A549 (cell line): ENCODE data around the gene MYOG. TPM values are rescaled to one million over a fixed set of nuclear protein-coding genes. Genes with fewer than 3 reads are reported as not detected.

Source experiments
- ATAC-seq, 2 experiments: fragments of 200-7000 bp in 1 of 2; fragments of >200 bp in 1 of 2; cut with Nextera tagmentation in 1 of 2; cut with Tn5 transposase in 1 of 2; 3 replicates each; pipeline versions ENCODE4 v1.8.0 to v1.9.1; 2018 to 2020; ENCODE audit warnings: mild to moderate bottlenecking in 1 of 2, moderate library complexity in 1 of 2
- CTCF ChIA-PET: fragments of 300-600 bp; sonication (Branson Sonifier 250); formaldehyde crosslinking; extraction: SDS; loops from one replicate; lab custom pipeline; 2021; ENCODE audit warnings: antibody characterized with exemption, inconsistent platforms; lab: Yijun Ruan, JAX
- POLR2A ChIA-PET: fragments of 350-600 bp; formaldehyde crosslinking; extraction: SDS; loops from one replicate; lab custom pipeline; 2021; ENCODE audit warnings: antibody characterized with exemption, inconsistent platforms; lab: Yijun Ruan, JAX
- DNase-seq, 2 experiments: peaks; one replicate each; pipeline versions ENCODE4 v3.0.0 to v3.0.0-alpha.2; 2011 to 2016; ENCODE audit warnings: low read depth in 1 of 2, low spot score in 1 of 2
- FAIRE-seq: peaks from 2 replicates; lab custom pipeline; 2011; peaks lifted over from hg19 to GRCh38; lab: Jason Lieb, UNC
- H3K27ac ChIP-seq, 2 experiments: fragments of >200 bp; sonication (Bioruptor Twin); formaldehyde crosslinking; 3 replicates each; pipeline ENCODE4 v1.5.1; 2016 to 2017
- H3K4me1 ChIP-seq: fragments of >200 bp; sonication (Bioruptor Twin); formaldehyde crosslinking; 3 replicates; pipeline ENCODE4 v1.6.1; 2016
- H3K4me2 ChIP-seq: fragments of >200 bp; sonication (Bioruptor Twin); formaldehyde crosslinking; 3 replicates; pipeline ENCODE4 v1.6.1; 2016
- H3K4me3 ChIP-seq: fragments of >200 bp; sonication (Bioruptor Twin); formaldehyde crosslinking; 3 replicates; pipeline ENCODE4 v1.5.1; 2016
- H3K9me3 ChIP-seq: fragments of >200 bp; sonication (Bioruptor Twin); formaldehyde crosslinking; 3 replicates; pipeline ENCODE4 v1.6.1; 2016
- BHLHE40 ChIP-seq: IDR thresholded peaks from 2 replicates; pipeline ENCODE4 v1.6.1; 2012; ENCODE audit warnings: low read depth, low read length, inconsistent platforms
- CBX2 ChIP-seq: fragments of 200-600 bp; sonication (generic); IDR thresholded peaks from 2 replicates; pipeline ENCODE4 v1.6.1; 2016; ENCODE audit warnings: low read depth, mild to moderate bottlenecking, borderline replicate concordance
- CBX8 ChIP-seq: fragments of 200-600 bp; sonication (generic); IDR thresholded peaks from 2 replicates; pipeline ENCODE4 v1.6.1; 2016
- CHD2 ChIP-seq: fragments of 150-350 bp; IDR thresholded peaks from 2 replicates; pipeline ENCODE4 v1.6.1; 2014; ENCODE audit warnings: low read length; ENCODE audit not compliant: partially characterized antibody
- ESRRA ChIP-seq: fragments of 150-350 bp; IDR thresholded peaks from 2 replicates; pipeline ENCODE4 v1.6.1; 2014; ENCODE audit warnings: mild to moderate bottlenecking, low read length, borderline replicate concordance
- FOXS1 ChIP-seq: fragments of 250-450 bp; sonication (Bioruptor Pico); IDR thresholded peaks from 2 replicates; pipeline ENCODE4 v1.5.0; 2020; ENCODE audit warnings: mild to moderate bottlenecking, moderate library complexity
- HEYL ChIP-seq: fragments of 250-450 bp; sonication (Bioruptor Pico); IDR thresholded peaks from 2 replicates; pipeline ENCODE4 v1.8.0; 2021; ENCODE audit warnings: mild to moderate bottlenecking, moderate library complexity
- HOXB13 ChIP-seq: fragments of 250-450 bp; sonication (Bioruptor Pico); IDR thresholded peaks from 2 replicates; pipeline ENCODE4 v1.5.0; 2020; ENCODE audit warnings: low read depth, mild to moderate bottlenecking, moderate library complexity
- HOXB5 ChIP-seq: fragments of 250-450 bp; sonication (Bioruptor Pico); IDR thresholded peaks from 2 replicates; pipeline ENCODE4 v1.5.0; 2020; ENCODE audit warnings: mild to moderate bottlenecking, moderate library complexity
- JUN ChIP-seq, 2 experiments: fragments of >200 bp; sonication (Bioruptor Twin); formaldehyde crosslinking; IDR thresholded peaks; 2 replicates in 1 of 2; 3 replicates in 1 of 2; pipeline ENCODE4 v1.6.1; 2016 to 2017
- KDM5A ChIP-seq: fragments of 200-600 bp; sonication (generic); IDR thresholded peaks from 2 replicates; pipeline ENCODE4 v1.6.1; 2016; ENCODE audit warnings: antibody characterized with exemption, mild to moderate bottlenecking
- MAZ ChIP-seq: fragments of 150-350 bp; IDR thresholded peaks from 2 replicates; pipeline ENCODE4 v1.6.1; 2014; ENCODE audit warnings: antibody characterized with exemption, low read depth, low read length, borderline replicate concordance
- NFE2L2 ChIP-seq: fragments of 150-350 bp; conservative IDR thresholded peaks from 2 replicates; pipeline ENCODE4 v1.6.1; 2014; ENCODE audit warnings: low read length
- PHF8 ChIP-seq: fragments of 200-600 bp; sonication (generic); IDR thresholded peaks from 2 replicates; pipeline ENCODE4 v1.6.1; 2016; ENCODE audit warnings: low read depth, mild to moderate bottlenecking, antibody characterized with exemption, moderate library complexity, borderline replicate concordance
- POLR2AphosphoS2 ChIP-seq: conservative IDR thresholded peaks from 2 replicates; pipeline ENCODE4 v1.6.1; 2012; ENCODE audit warnings: low read length, improper control_type of control experiment, inconsistent platforms
- RCOR1 ChIP-seq: fragments of 150-350 bp; IDR thresholded peaks from 2 replicates; pipeline ENCODE4 v1.6.1; 2014; ENCODE audit warnings: antibody characterized with exemption, low read length, low read depth
- SMC3 ChIP-seq: fragments of >200 bp; sonication (Bioruptor Twin); formaldehyde crosslinking; IDR thresholded peaks from 3 replicates; pipeline ENCODE4 v1.6.1; 2018; ENCODE audit warnings: inconsistent platforms
- TFCP2L1 ChIP-seq: fragments of 250-450 bp; sonication (Bioruptor Pico); IDR thresholded peaks from 2 replicates; pipeline ENCODE4 v1.5.0; 2021; ENCODE audit warnings: mild to moderate bottlenecking
- ZFP36 ChIP-seq: fragments of 450-650 bp; IDR thresholded peaks from 2 replicates; pipeline ENCODE4 v1.6.1; 2014; ENCODE audit warnings: borderline replicate concordance; ENCODE audit not compliant: partially characterized antibody
- WGBS: methylation state at CpG from one replicate; pipeline ENCODE4 v1.1.6; 2017; ENCODE audit errors: missing lambda C conversion rate; 5-methylcytosine and 5-hydroxymethylcytosine counted together
- polyA plus RNA-seq, 4 experiments: library from polyadenylated mRNA; depleted of rRNA in 3 of 4; stranded (reverse); fragments of >200 nt; fragmentation: RNase III in 1 of 4; extraction: RNeasy Plus Mini Kit Qiagen cat#74134 plus additional on column Dnase treatment in 1 of 4; gene quantifications; 2 replicates in 3 of 4; 3 replicates in 1 of 4; pipeline ENCODE4 v1.2.3, GENCODE V29; 2011 to 2017
- TF ChIP-seq, protein P1 (sequence below): fragments of >200 bp; sonication (Bioruptor Twin); formaldehyde crosslinking; IDR thresholded peaks from 2 replicates; pipeline ENCODE4 v1.6.1; 2016
- TF ChIP-seq, protein P2 (sequence below): IDR thresholded peaks from 2 replicates; pipeline ENCODE4 v1.6.1; 2012
- TF ChIP-seq, protein P3 (sequence below): IDR thresholded peaks from 2 replicates; pipeline ENCODE4 v1.6.1; 2012; ENCODE audit warnings: low read depth, borderline replicate concordance
- TF ChIP-seq, protein P4 (sequence below): fragments of 250-450 bp; sonication (Bioruptor Pico); IDR thresholded peaks from 2 replicates; pipeline ENCODE4 v1.5.0; 2021; ENCODE audit warnings: mild to moderate bottlenecking, moderate library complexity, borderline replicate concordance
- TF ChIP-seq, protein P5 (sequence below): IDR thresholded peaks from 2 replicates; pipeline ENCODE4 v1.6.1; 2012
- TF ChIP-seq, protein P6 (sequence below): fragments of 200-600 bp; sonication (generic); IDR thresholded peaks from 2 replicates; pipeline ENCODE4 v1.6.1; 2016; ENCODE audit warnings: antibody characterized with exemption, mild to moderate bottlenecking, moderate library complexity

Gene MYOG
- polyA plus RNA-seq, 2 of the 4 experiments (the other 2 are of a cell fraction): not detected

DNA sequence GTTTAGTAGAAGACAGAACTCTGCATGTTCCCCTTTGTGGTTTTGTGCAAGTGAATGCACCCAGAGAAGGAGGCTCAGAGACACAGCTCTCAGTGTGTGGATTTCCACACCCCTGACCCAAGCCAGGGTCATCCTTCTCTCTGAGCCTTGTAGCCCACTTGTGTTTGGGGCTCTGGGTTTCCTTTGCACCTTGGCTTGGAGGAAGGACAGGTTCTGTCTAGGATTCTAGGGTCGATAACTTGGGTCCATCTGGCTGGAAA, 27.2 kb downstream of the MYOG start:
- POLR2A ChIA-PET: no interaction called here
- TF ChIP-seq, protein P1, sequence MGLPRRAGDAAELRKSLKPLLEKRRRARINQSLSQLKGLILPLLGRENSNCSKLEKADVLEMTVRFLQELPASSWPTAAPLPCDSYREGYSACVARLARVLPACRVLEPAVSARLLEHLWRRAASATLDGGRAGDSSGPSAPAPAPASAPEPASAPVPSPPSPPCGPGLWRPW: no peak
- TF ChIP-seq JUN (IDR thresholded peaks at IDR 0.05) (no peak), RCOR1 (no peak), ZFP36 (no peak), FOXS1 (CRISPR knock-in tag) (no peak), BHLHE40 (no peak), SMC3 (no peak), POLR2AphosphoS2 (no peak)
- TF ChIP-seq, protein P2, sequence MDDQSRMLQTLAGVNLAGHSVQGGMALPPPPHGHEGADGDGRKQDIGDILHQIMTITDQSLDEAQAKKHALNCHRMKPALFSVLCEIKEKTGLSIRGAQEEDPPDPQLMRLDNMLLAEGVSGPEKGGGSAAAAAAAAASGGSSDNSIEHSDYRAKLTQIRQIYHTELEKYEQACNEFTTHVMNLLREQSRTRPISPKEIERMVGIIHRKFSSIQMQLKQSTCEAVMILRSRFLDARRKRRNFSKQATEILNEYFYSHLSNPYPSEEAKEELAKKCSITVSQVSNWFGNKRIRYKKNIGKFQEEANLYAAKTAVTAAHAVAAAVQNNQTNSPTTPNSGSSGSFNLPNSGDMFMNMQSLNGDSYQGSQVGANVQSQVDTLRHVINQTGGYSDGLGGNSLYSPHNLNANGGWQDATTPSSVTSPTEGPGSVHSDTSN: no peak
- TF ChIP-seq, protein P3, sequence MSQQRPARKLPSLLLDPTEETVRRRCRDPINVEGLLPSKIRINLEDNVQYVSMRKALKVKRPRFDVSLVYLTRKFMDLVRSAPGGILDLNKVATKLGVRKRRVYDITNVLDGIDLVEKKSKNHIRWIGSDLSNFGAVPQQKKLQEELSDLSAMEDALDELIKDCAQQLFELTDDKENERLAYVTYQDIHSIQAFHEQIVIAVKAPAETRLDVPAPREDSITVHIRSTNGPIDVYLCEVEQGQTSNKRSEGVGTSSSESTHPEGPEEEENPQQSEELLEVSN: no peak
- TF ChIP-seq, all 56 proteins: peak for 0
- DNase-seq: no peak
- H3K4me1 ChIP-seq: peaks cover 5% of the 10 kb centered on the region; the same call in 1 of the 3 replicates
- 20% methylated on average over 1 of the region's 1 CpG for WGBS
- FAIRE-seq: no peak
- no peak overlapping the region for H3K4me2 ChIP-seq
- no peak overlapping the region for H3K27ac ChIP-seq
- no peak overlapping the region for H3K4me3 ChIP-seq
- no peak for ATAC-seq
- CTCF ChIA-PET: interaction anchor here (0.9 to 30.5 kb wide), 6 partner anchors 22 to 211 kb away, joined by 3 to 300 read pairs (median 5); partner anchors contain the start of gene PPFIA4
- H3K9me3 ChIP-seq: no peaks in the 10 kb centered on the region

DNA sequence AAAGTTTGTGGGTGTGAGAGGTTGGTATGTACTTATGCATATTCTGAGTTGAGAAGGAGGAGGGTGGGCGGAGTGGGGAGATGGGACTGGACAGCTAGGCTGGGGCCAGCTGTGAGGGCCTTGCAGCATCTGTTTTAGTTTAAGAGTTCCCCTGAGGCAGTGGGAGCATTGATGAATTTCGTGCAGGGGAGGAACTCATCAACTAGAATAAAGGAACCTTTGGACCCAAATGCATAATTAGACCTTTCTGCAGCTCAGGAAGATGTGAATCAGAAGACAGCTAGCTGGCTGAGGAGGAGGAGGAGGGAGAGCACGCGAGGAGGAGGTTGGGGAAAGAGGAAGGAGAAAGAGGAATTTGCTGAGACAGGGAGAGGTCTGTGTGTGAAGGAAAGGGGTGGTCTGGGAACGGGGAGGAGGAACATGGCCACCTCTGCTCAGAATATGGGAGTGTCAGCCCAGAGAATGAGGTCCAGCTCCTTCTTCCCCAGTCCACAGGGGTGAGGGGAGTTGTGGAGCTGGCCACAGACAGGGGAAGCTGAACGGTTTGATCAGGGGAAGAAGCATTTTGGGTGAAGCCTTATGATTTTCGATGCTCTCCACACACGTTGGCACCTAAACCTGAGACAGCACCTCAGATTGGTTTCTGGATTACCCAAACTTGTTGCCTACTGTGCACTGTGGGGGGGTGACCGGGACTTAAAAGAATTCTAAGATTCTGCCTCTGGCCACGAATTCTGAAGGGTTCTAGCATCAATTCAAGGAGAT, 27.7 kb downstream of the MYOG start:
- ChIA-PET POLR2A (no interaction called here), CTCF (interaction anchor here (1.0 to 30.5 kb wide), 8 partner anchors 11 to 211 kb away, joined by 3 to 300 read pairs (median 4); partner anchors contain the start of gene PPFIA4)
- Histone ChIP-seq H3K4me3 (no peak overlapping the region), H3K4me1 (peaks cover 5% of the 10 kb centered on the region; the same call in 1 of the 3 replicates), H3K9me3 (no peaks in the 10 kb centered on the region), H3K27ac (no peak overlapping the region), H3K4me2 (no peak overlapping the region)
- whole genome bisulfite sequencing: 14% methylated on average over 9 of the region's 10 CpGs
- DNase-seq: no peak
- FAIRE-seq: no peak
- ATAC-seq: no peak
- no peak for TF ChIP-seq MAZ
- TF ChIP-seq PHF8: no peak
- TF ChIP-seq CHD2: no peak
- no peak for TF ChIP-seq POLR2AphosphoS2
- TF ChIP-seq HEYL: no peak
- TF ChIP-seq NFE2L2: no peak
- no peak for TF ChIP-seq HOXB13 (CRISPR knock-in tag)
- TF ChIP-seq, protein P4, sequence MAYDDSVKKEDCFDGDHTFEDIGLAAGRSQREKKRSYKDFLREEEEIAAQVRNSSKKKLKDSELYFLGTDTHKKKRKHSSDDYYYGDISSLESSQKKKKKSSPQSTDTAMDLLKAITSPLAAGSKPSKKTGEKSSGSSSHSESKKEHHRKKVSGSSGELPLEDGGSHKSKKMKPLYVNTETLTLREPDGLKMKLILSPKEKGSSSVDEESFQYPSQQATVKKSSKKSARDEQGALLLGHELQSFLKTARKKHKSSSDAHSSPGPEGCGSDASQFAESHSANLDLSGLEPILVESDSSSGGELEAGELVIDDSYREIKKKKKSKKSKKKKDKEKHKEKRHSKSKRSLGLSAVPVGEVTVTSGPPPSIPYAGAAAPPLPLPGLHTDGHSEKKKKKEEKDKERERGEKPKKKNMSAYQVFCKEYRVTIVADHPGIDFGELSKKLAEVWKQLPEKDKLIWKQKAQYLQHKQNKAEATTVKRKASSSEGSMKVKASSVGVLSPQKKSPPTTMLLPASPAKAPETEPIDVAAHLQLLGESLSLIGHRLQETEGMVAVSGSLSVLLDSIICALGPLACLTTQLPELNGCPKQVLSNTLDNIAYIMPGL (CRISPR knock-in tag): no peak
- TF ChIP-seq CBX8: no peak

DNA sequence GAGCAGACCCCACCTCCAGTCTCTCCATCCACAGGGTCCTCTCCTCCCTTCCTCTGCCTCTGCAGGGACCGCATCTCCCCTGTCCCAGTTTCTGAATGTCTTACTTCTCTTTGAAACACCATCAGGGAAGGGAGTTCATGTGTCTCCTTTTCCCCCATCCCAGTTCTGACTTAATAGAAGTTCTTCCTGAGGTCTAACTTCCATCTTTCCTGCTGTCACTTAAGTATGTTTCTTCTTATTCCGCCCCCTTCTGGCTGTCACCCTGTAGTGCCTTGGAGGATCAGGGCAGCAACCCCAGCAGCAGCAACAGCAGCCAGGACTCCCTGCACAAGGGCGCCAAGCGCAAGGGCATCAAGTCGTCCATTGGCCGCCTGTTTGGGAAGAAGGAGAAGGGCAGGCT, 29.3 kb downstream of the MYOG start:
- DNase-seq (no peak), FAIRE-seq (no peak), ATAC-seq (peak in 1 of 2 experiments; percentile 30; a peak in 1 of 6 replicates)
- Histone ChIP-seq H3K9me3 (no peaks in the 10 kb centered on the region), H3K4me1 (peaks cover 5% of the 10 kb centered on the region; the same call in 1 of the 3 replicates), H3K4me3 (no peak overlapping the region), H3K27ac (no peak overlapping the region), H3K4me2 (no peak overlapping the region)
- ChIA-PET CTCF (interaction anchor here (0.9 to 30.5 kb wide), 6 partner anchors 8 to 160 kb away, joined by 3 to 300 read pairs (median 4); no protein-coding TSS in a partner anchor), POLR2A (no interaction called here)
- WGBS: 77% methylated on average over 6 of the region's 6 CpGs
- TF ChIP-seq NFE2L2: no peak
- TF ChIP-seq HOXB5 (CRISPR knock-in tag): no peak
- TF ChIP-seq TFCP2L1 (CRISPR knock-in tag): no peak
- TF ChIP-seq, protein P5, sequence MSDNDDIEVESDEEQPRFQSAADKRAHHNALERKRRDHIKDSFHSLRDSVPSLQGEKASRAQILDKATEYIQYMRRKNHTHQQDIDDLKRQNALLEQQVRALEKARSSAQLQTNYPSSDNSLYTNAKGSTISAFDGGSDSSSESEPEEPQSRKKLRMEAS: no peak
- no peak for TF ChIP-seq PHF8
- TF ChIP-seq FOXS1 (CRISPR knock-in tag): no peak
- TF ChIP-seq, protein P6, sequence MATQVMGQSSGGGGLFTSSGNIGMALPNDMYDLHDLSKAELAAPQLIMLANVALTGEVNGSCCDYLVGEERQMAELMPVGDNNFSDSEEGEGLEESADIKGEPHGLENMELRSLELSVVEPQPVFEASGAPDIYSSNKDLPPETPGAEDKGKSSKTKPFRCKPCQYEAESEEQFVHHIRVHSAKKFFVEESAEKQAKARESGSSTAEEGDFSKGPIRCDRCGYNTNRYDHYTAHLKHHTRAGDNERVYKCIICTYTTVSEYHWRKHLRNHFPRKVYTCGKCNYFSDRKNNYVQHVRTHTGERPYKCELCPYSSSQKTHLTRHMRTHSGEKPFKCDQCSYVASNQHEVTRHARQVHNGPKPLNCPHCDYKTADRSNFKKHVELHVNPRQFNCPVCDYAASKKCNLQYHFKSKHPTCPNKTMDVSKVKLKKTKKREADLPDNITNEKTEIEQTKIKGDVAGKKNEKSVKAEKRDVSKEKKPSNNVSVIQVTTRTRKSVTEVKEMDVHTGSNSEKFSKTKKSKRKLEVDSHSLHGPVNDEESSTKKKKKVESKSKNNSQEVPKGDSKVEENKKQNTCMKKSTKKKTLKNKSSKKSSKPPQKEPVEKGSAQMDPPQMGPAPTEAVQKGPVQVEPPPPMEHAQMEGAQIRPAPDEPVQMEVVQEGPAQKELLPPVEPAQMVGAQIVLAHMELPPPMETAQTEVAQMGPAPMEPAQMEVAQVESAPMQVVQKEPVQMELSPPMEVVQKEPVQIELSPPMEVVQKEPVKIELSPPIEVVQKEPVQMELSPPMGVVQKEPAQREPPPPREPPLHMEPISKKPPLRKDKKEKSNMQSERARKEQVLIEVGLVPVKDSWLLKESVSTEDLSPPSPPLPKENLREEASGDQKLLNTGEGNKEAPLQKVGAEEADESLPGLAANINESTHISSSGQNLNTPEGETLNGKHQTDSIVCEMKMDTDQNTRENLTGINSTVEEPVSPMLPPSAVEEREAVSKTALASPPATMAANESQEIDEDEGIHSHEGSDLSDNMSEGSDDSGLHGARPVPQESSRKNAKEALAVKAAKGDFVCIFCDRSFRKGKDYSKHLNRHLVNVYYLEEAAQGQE: no peak
- TF ChIP-seq KDM5A: no peak
- no peak for TF ChIP-seq RCOR1
- TF ChIP-seq CBX2: no peak
- no peak for TF ChIP-seq JUN (IDR thresholded peaks at IDR 0.05)
- no peak for TF ChIP-seq ESRRA
- no peak for TF ChIP-seq HOXB13 (CRISPR knock-in tag)
